ENCODE results near the gene GOLGB1.

Gene GOLGB1

GRCh38 chr3:121740896-121741295 lies 8.6 kb downstream of the GOLGB1 start:
- DNase-seq: no peak

GRCh38 chr3:121739902-121740301 lies 9.6 kb downstream of the GOLGB1 start:
- no peak for DNase-seq

GRCh38 chr3:121737644-121738043 lies 11.9 kb downstream of the GOLGB1 start:
- DNase-seq: no peak

- DNase-seq: no peak
Observed at GRCh38 chr3:121736112-121736511, 13.4 kb downstream of the GOLGB1 start.

DNA sequence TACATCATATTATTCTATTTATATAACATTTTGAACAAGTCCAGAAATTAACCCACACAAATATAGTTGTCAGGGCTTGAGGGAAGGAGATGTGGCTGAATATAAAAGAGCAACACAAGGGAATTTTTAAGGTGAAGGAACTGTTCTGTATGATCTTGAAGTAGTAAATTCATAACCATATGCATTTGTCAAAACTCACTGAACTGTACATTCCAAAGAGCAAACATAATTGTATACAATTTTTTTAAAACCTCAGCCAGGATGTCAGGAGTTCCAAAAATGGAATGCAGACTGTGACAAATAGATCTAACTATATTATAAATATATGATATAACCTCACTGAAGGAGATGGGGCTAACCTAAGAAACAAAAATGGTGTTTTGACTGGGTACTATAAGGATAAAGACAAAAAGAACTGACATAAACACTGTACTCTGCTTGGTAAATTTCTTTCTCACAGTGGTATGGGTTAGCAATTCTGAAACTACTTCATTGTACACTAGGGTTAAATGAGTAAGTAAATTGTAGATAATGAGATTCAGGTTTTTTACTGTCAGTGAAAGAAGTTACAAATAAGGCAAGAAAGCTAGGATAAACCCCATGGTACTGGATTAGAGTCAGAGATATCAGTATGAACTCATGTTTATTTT lies 14.4 kb downstream of the GOLGB1 start:
- DNase-seq: no peak

DNA sequence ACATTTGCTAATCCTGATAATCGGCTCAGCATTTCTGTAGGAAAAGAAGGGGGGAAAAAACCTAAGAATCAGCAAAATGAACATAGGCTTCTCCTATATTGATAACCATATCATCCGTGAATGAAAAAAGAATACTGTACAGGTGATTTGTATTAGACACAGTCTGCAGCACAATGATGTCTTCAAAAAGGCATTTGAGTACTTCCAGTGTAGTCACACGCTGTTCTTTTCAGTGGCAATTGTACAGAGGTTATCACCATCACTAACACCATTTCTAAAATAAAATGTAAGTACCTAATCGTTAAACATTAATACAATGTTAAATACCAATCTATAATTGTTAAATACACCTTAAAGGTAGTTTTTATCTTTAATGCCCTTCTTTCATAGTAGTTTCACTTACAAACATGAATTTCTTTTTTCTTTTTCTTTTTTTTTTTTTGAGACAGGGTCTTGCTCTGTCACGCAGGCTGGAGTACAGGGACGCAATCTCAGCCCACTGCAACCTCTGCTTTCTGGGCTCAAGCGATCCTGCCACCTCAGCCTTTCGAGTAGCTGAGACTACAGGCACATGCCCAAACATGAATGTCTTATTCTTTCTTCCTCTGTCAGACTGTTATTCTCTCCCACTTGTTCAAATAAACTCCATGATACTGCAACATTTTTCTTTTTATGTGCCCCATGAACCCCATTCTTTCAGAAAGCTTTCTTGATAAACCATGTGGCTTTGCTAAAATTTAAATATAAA lies 18.4 kb downstream of the GOLGB1 start:
- no peak for DNase-seq

DNA sequence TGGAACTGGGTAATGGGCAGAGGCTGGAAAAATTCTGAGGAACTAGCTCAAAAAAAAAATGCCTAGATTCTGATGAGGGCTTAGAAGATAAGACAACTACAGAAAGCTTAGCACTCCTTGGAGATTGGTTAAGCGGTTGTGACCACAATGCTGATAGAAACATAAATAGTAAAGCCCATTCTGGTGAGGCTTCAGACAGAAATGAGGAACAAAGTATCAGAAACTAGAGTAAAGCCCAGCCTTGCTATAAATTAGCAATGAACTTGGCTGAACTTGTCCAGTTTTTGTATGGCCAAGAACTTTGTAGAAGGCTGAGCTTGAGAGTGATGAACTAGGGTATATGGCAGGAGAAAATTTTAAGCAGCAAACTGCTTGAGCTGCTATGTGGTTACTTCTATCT lies 25.4 kb downstream of the GOLGB1 start:
- DNase-seq: no peak

- DNase-seq: no peak
Observed at GRCh38 chr3:121723485-121723884, 26.1 kb downstream of the GOLGB1 start.

GRCh38 chr3:121722411-121722810 lies 27.1 kb downstream of the GOLGB1 start:
- DNase-seq: no peak

DNA sequence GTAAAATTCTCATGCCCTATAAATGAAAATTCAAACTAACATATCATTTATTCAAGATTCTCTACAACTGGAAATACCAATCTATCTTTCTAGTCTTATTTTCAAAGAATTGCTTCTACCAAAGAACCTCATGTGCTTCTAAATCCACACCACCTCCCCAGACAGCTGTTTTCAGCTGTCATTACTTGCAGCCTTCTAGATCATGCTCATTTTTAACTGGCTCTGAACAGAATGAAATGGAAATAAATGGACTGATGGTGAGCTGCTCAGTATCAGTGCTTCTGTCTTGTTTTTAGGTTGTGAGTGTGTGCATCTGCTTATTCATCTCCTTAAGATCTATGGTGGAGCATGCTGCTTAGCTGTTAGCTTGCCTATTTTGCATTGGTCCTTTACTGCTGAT lies 29.4 kb downstream of the GOLGB1 start:
- no peak for DNase-seq

- no peak for DNase-seq
Observed at GRCh38 chr3:121719423-121719822, 30.1 kb downstream of the GOLGB1 start.

DNA sequence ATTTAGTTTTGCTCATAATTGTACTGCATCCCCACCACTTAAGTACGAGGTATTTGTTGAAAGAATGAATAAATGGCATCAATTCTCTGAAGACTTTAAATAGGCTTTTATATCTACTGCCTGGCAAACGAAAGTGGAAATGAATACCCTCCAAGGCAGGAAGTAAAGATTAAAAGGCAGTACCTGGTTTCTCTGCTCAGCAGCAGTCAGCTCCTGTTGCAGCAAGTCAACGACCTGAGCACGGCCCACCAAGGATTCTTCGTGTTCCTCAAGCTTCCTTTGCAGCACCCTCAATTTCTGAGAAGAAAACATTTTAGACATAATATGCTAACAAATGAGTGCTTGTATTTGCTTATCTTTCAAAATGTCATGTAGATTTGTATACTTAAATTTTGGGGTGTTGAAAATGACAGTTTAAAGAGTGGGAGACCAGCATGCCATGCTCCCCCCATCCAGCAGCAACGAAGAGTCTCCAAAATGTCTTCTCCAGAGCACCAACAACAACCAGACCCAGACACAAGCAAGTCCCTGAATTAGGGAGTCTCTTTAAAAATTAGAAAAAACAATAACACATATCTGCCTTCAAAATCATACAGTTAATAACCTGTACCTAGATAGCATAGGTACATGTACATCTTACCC lies 31.2 kb downstream of the GOLGB1 start:
- DNase-seq: no peak

DNA sequence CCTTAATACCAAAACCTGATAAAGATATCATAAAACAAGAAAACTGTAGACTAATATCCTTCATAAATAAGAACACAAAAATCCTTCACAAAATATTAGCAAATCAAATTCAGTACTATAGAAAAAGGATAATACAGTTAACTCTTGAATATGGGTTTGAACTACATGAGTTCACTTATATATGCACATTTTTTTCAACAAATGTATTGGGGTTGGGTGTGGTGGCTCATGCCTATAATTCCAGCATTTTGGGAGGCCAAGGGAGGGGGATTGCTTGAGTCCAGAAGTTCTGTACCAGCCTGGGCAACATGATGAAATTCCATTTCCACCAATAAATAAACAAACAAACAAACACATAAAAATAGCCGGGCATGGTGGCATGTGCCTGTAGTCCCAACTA lies 39.2 kb downstream of the GOLGB1 start:
- no peak for DNase-seq

DNA sequence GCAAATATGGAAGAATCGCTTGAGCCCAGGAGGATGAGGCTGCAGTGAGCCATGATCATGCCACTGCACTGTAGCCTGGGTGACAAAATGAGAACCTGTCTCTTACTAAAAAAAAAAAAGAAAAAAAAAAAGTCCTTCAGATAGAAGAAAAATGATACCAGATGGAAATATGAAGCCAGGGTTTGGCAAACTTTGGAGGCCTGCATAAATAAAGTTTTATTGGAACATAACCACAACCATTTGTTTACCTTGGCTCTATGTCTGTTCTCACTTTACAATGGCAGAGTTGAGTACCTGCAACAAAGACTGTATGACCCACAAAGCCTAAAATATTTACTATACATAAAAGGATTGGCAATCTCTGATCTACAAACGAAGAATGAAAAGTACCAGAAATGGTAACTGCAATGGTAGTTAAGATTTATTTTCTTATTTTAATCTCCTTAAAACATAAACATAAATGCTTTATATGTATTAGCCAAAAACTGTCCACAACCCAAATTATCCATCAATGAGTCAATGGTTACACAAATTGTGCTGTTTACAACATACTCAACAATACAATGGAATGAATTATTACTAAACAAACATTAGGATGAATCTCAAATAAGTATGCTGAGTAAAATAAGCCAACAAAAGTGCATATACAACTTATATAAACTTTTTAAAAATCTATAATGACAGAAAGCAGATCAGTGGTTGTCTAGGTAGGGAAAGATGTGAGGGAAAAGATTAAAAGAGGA lies 41.8 kb downstream of the GOLGB1 start:
- no peak for DNase-seq

DNA sequence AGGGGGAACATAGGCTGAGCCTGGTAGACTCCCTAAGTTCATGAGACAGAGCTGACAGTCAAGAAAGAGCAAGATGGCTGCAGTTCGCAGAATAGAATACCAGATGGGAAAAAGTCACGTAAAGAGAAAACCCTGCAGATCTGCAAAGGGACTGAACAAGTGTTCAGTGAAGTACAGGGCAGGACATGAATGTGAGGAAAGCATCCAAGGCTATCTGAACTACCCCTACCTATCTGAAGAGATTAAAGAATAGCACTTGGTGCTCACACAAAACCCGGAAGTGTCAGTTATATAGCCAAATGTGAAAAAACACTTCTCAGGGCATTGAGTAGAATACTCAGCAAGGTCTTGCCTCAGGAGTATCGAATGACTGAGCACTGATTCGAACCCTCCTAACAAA lies 44.0 kb downstream of the GOLGB1 start:
- no peak for DNase-seq

DNA sequence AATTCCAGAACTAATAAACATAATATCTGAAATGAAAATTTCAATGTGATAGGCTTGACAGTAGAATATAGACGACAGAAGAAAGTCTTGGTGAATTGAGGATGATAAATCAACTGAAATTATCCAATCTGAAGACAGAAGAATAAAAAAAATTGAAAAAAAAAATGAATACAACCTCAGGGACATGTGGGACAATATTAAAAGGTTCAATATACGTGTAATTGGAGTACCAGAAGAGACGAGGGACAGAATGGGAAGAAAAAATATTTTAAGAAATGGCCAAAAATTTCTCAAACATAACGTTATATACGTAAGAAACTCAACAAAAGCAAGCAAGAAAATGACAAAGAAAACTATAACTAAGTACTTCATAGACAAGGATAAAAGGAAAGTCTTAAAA lies 45.6 kb downstream of the GOLGB1 start:
- DNase-seq: no peak

- DNase-seq: no peak
Observed at GRCh38 chr3:121698901-121699300, 50.6 kb downstream of the GOLGB1 start.

GRCh38 chr3:121698476-121698875 lies 51.1 kb downstream of the GOLGB1 start:
- DNase-seq: no peak

DNA sequence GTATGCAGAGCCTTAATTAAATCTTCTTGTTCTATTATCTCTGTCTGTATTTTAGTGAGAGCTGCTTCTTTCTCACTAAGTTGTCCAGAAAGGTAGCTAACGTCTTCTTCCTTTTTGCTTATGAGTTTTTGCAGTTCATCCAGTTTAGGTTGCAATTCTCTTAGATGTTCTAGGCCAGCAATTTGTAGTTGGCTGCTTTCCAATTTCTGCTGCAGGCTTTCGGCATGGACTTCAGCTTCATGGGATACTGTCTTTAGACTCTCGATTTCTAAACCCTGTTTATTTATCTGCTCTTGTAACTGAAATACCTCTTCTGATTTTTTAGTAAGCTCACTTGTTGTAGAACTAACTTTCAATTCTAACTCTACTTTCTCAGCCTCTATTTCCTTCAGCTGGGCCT lies 53.4 kb downstream of the GOLGB1 start:
- no peak for DNase-seq

GRCh38 chr3:121692010-121692699 lies 57.4 kb downstream of the GOLGB1 start:
- DNase-seq: no peak

- DNase-seq: no peak
Observed at GRCh38 chr3:121690777-121691405, 58.6 kb downstream of the GOLGB1 start.
